HG03432 (cell line): ENCODE results near the gene POLR3B.
"Not testable (repeated sequence)": the region's sequence is repeated elsewhere in the genome, so short reads cannot be mapped to it uniquely, and the experiment has no call there.

Experiments
- ATAC-seq: cut with Tn5 transposase; IDR thresholded peaks from one replicate; pipeline ENCODE4 v1.9.1; 2021; ENCODE audit warnings: mild to moderate bottlenecking, moderate library complexity; ENCODE audit not compliant: unreplicated experiment

Gene POLR3B

DNA sequence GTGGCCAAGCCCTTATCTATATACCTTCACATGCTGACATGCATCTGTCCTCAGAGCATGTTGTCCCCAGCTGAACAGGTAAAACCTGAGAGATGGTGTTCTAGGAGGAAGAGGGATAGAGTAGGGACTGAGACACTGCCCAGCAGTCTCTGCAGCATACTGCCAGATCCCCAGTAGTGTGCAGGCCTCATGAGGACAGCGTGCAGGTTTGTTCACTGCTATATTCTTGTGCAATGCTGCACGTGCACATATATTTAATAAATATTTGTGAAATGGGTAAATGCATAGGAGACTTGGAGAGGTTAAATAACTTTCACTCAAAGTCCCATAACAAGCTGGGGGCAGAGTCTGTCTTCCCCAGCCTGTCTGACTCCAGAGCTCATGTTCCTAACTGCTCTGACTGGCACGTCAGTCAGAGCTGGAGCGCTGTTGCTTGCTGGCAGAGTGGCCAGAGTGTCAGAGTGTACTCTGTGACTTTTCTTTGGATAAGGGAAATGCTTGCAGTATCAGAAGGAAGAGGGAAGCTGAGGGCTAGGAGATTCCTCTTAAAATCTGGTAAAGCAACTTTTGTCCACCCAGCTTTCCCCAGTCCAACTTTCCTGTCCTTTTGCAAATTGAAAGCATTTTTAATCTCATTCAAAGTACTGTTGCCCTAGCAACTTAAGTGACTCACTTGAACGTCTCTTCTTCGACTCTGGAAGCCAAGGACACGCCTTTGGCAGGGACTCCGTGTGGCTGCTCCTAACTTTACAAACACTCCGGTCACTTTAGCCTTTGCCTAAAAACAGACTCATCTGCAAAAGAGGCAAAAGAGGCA lies 14.9 kb upstream of the POLR3B start:
- no peak for ATAC-seq

DNA sequence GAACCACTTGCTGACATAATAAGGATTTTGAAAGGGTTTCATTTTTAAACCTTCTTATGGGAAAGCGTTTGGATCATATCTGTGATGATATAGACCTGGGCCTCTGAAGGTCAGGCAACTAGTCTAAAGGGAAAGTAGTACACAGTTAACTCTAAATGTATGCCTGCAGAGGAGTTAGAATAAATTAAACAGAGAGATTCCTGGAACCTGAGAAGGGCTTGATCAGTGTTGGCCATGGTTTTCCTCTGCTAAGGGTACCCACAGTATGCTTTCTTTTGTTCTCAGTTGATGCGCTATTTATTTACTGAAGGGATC lies 14.4 kb upstream of the POLR3B start:
- ATAC-seq, result no peak

DNA sequence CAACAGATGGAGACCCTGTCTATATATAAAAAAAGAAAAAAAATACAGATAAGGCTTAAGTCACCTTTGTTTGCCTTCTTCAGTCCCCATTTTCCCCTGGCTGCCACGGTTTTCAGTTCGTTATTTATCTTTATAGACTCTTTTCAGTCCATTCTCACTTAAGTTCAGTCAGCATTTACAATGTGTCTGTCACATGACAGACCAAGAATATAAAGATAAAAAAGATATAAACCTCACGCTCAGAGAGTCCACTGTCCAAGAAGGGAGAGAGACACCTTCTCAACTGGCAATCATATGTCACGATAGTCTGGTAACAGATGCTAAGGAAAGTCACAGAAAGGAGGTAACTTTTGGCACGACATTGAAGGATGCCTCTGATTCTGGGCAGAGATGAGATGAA lies 13.4 kb upstream of the POLR3B start:
- ATAC-seq, result no peak

DNA sequence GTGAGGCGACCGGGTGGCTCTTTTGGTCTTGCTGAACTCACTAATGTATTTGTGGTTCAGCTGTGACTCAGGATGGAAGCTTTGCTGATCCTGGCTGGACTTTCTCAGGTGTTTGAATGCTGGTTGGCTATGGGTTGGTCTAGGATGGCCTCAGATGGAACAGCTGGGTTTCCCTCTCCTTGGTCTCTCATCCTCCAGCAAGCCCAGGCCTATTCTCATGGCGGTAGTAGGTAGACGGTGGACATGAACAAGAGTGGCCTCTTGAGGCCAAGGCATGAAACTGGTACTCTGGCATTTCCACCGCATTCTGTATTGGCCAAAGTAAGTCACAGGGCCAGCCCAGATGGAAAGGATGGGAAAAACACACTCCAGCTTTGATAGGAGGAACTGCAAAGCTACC lies 11.8 kb upstream of the POLR3B start:
- no peak for ATAC-seq

DNA sequence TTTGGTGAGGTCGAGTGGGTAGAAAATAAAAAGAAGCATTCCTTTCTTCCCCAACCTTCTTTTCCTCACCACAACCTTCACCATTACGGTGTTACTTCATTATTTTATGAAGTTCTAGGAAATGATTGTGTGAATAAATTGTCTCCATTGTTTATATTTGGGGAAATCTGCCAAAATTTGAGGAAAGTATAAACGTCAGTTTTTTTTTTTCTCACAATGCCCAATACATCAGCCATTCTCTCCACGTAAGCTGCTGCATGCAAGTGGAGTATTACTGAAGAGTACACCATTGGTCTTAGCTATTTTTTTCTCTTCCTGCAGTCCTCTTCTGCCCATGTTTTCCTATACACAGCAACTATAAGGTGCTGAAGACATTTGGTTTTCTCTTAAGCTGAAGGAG lies 9.1 kb upstream of the POLR3B start:
- ATAC-seq, result no peak

DNA sequence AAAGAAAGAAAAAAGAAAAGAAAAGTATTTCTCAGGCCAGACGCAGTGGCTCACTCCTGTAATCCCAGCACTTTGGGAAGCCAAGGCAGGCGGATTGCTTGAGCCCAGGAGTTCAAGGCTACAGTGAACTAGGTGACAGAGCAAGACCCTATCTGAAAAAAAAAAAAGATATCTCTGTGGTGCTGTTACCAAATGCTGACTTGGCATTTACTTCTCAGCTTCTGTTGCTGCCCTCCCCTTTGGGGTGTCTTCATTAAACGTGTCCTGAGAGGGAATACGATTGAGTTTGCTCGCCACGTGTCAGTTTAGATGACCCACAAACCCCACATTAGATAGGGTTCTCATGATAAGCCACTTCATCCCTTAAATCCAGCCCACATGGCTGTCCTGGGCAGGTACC lies 4.4 kb upstream of the POLR3B start:
- ATAC-seq, result no peak

DNA sequence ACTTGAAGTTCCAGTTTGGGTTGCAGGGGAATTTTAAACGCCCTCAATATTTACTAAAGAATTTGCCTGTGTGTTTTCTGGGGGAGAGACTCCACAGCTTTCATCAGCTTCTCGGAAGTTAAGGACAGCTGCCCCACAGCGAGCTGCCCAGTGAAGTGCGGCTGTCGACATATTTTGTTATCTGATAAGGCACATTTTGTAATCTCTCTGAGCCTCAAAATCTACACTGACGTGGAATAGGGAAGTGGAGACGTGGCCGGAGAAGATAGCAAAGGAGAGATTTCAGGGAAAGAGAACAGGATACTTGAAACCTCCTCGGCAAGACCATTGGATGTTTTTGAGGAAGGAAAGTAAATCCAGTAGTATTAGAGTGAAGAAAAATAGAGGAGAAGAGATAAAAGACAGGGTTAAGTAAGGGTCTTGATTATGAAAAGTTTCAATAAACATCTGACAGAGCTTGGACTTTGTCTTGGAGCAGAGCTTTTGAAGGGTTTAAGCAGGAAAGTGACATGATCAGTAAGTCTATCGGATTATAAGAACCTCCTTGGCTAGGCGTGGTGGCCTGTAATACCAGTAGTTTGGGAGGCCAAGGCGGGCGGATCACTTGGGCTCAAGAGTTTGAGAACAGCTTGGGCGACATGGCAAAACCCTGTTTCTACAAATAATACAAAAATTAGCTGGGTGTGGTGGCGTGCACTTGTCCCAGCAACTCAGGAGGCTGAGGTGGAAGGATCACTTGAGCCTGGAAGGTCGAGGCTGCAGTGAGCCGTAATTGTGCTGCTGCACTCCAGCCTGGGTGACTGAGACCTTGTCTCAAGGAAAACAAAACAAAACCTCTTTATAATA lies 1.1 kb downstream of the POLR3B start:
- ATAC-seq, result peak; percentile 4

DNA sequence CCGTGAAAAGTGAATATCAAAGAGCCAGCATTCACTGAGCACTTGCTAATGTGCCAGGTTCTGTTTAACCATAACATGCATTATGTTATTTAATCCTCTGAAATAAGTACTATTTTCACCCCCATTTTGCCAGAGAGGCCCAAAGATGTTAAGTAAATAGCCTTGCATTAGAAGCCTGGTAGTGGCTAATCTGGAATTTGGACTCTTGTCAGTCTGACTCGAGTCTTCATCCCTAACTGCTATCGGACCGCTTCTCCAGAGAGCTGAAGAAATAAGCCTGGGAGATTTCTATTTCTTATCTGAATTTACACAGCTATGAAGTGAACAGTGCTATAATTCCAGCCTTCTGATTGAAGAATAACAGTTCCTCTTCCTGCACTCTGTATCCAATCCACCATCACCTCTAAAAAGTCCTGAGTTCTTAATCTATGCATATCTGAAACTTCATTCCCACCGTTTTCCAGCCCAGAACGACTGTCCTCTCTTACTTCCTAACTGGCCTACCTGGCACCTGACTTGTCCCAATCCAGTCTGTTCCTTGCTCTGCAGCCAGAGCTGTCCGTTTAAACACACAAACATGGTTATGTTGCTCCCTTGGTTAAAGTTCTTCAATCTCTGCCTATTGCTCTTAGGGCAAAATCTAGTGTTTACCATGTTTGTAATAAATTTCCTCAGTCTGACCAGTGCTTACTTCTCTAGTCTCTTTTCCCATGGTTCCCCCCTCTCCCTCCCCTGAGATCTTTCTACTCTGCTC lies 2.3 kb downstream of the POLR3B start:
- ATAC-seq, result no peak

DNA sequence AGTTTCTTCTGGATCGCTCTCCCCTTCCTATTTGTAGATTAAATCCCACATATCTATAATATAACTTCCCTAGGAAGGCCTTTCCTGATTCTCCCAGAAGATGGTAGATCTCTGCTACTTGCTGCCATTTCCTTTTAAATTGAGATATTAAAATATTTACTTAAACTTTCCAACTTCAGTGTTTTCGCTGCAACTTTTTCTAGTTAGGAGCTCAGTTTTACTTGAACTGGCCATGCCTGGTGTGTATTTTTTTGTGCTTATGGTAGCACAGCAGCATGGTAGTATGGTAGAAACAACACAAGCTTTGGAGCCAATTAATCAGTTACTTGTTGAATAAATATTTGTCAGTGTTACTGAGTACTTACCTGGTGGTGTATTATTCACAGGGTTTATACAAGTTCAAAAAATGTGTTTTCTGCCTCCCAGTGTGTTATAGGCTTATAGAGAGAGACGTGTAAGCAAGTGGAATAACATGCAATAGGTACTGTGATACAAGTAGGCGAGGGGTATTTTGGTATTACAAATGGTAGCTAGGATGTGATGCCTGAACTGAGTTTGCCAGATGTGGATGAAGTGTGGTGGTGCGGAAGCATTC lies 2.9 kb downstream of the POLR3B start:
- no peak for ATAC-seq

DNA sequence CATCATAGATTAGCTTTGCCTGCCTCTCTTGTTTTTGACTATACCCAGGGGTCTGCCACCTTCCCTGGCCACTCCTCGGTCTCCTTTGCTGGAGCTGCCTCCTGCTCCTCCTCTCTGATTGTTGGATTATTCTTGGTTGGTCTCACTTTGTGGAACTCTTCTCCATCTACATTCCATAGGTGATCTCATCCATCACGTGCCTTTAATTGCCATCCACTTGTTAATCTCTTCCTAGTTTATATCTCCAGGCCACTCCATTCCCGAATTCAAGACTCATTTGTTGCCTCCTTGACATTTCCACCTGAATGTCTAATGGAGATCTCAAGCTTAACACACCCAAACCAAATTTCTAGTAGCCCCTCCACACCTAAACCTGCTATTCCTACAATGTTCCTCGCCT lies 5.4 kb downstream of the POLR3B start:
- ATAC-seq, result no peak

DNA sequence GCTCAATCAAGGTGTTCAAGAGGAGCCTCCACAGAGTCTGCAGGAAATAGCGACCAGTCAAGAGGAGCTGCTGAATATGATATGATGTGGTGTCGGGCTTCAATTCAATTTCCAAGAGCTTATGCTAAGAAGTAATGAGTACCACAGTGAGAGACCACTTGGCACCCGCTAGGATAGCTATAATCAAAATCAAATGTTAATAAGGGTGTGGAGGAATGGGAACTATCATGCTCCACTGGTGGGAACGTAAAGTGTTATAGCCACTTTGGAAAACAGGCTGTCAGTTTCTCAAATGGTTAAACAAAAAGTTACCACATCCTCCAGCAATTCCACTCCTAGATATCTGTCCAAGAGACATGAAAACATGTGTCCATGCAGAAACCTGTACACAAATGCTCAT lies 6.7 kb downstream of the POLR3B start:
- no peak for ATAC-seq

DNA sequence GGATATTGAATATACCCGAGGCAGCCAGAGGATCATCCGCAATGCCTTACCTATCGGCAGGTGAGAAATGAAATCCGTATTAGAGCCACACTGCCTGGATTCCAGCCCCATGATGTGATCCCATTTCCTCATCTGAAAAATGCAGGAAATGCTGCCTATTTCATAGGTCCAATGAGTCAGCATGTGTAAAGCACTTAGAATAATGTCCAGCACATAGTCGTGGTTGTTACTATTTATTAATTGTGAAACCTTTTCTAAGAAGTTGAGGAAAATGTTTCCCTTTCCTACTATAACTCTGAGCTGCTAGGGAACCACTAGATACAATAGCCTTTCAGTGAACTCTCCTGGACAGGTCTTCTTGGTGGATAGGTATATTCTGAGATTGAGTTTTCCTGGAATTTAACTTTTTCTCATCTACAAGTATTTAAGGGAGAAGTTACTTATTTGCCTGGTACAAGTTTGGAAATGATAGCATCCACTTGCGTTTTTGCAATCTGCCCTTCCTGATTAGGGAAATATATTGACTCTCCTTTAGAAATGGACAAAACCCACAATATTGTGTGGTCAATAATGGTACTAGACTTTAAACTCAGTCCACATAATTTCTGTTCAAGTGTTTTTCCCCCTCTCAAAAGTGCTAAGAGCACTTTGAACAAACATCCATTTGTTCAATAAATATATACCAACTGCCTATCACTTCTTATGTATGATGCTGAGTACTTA lies 12.2 kb downstream of the POLR3B start:
- ATAC-seq, result no peak

DNA sequence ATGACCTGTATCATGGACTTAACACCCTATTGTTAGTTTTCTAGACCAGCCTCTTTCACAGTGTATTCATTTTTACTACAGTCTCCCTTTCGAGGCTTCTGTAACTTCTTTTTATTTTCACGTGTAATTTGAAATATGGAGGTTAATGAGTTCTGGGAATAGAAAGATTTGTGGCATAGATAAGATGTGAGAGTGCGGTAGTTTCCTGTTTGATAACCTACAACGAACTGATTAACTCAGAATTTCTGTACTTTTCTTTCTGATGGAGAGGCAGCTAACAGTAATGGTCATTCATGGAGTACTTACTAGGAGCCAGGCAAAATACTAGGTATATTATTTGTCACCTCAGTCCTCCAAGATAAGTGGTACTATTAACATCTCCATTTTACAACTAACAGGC lies 21.2 kb downstream of the POLR3B start:
- no peak for ATAC-seq

DNA sequence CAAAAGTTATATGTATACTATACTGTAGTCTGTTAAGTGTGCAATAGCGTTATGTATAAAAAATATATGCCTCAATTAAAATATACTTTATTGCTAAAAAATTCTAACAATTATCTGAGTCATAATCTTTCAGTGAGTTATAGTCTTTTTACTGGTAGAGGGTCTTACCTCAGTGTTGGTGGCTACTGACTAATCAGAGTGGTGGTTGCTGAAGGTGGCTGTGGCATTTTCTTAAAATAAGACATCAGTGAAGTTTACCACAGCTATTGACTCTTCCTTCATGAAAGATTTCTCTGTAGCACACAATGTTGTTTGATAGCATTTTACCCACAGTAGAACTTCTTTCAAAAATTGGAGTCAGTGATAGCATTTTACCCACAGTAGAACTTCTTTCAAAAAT lies 23.4 kb downstream of the POLR3B start:
- ATAC-seq, result no peak

DNA sequence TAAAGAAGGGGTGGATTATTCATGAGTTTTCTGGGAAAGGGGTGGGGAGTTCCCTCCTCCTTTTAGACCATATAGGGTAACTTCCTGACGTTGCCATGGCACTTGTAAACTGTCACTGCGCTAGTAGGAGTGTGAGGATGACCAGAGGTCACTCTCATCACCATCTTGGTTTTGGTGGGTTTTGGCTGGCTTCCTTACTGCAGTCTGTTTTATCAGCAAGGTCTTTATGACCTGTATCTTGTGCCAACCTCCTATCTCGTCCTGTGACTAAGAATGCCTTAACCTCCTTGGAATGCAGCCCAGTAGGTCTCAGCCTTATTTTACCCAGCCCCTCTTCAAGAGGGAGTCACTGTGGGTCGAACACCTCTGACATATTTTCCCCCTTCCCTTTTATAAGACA lies 24.3 kb downstream of the POLR3B start:
- ATAC-seq, result not testable (repeated sequence)

DNA sequence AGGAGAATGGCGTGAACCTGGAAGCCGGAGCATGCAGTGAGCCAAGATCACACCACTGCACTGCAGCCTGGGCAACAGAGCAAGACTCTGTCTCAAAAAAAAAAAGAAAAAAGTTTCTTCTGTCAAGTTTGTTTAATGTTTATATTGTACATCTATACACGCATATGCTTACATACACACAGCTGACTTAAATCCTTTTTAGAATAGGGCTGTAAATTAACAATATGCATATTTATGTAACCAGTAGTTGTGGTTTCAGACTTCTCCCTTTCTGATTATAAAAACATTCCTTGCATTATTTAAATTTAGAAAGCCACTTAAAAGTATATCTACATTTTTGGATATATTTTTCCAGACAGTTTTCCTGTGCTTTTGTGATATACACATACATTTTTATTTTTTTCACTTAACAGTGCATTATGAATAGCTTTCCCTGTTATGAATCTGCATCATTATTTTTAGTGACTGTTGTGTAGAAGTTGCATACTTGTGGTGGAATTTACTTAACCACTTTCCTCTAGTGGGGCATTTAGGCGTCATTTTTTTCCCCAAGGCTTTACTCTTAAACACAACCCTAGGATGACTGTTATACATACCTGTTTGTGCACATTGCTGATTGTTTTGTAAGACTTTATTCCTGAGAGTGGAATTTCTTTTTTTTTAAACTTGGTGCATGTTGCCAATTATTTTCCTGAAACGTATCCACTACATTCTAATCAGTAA lies 29.4 kb downstream of the POLR3B start:
- no peak for ATAC-seq

DNA sequence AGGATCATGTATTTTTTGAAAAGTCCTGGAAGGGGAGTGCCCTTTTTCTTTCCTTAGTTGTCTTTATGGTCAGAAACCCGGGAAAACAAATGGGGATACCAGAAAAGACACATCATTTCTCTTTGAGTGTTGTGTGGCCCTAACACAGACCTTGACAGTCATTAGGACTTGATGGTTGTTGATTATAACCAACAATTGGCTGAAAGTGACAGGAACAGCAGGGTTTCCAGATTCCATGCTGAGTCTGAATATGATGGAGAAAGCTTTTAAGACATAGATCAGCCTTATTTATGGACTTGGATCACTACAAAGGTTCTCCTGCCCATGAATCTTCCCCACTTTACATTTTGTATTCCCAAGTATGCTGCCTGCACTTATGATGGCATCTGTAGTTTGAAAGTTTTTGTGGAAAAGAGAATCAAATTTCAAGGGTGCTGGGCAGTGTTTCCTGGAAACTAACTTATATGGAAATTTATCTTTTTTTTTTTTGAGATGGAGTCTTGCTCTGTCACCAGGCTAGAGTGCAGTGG lies 30.4 kb downstream of the POLR3B start:
- ATAC-seq, result no peak

DNA sequence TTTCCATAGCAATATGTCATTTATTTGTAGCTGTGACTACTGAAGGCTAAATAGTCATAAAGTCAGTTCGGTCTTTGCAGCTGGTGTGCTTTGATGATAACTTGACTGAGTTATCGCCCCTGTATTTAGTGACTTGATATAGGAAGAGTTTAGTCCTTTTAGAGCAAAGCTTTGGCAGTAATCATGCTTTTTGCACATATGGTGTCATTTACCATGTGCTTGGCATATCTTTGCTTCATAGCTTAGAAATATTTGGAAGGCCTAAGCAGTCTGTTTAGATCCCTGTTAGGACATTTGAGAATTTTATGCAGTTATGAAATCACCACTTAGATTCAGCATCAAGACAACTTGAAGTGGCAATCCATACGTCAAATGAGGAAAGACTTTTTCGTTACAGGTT lies 31.6 kb downstream of the POLR3B start:
- no peak for ATAC-seq

DNA sequence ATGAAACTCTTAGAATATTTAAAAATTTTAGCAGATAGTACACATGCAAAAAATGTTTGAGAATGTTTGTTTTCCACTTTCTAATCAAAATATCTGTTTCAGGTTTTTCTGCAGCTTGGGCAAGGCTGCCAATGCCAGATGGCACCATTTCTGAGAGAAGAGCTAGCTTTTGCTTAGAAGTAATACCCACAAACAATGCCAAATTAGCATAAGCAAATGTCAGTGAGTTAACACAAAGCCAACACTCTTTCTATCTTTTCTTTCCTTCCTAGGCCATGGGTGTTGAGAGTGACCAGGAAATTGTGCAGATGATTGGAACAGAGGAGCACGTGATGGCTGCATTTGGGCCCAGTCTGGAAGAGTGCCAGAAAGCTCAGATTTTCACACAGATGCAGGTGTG lies 35.2 kb downstream of the POLR3B start:
- ATAC-seq, result no peak

DNA sequence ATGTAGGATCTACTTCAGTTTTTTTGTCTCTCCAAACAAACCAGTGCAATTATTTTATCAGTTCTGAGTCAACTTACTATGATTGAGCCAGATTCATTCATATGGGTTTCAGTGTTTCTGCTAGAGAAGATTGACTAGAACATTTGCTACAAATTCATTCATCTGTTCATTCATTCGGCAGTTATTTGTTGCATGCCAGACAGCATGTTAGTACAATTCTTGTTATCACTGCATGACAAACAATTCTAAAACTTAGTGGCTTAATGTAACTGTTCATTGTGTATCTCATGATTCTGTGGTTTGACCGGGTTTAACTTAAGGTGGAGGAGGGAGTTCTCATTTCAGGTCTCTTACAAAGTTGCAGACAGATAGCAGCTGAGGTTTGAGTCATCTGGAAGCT lies 52.3 kb downstream of the POLR3B start:
- no peak for ATAC-seq
